IMR-90 (cell line): ENCODE results near the gene BMX. TPM values are rescaled to one million over a fixed set of nuclear protein-coding genes. Genes with fewer than 3 reads are reported as not detected.

Experiments used
- ATAC-seq: fragments of 200-7000 bp; cut with Tn5 transposase; 2 replicates; pipeline ENCODE4 v1.9.1; 2020; ENCODE audit warnings: low read depth, mild to moderate bottlenecking, moderate library complexity
- BruUV-seq: library from RNA; stranded (reverse); fragments of 400-500 nt; replicated peaks from 2 replicates; lab custom pipeline; 2021; lab: Mats Ljungman, UMichigan
- CTCF ChIA-PET: fragments of 300-600 bp; formaldehyde crosslinking; extraction: SDS; loops from one replicate; lab custom pipeline; 2021; ENCODE audit warnings: antibody characterized with exemption; lab: Yijun Ruan, JAX
- POLR2A ChIA-PET: fragments of 300-600 bp; sonication (Branson Sonifier 250); formaldehyde crosslinking; loops from one replicate; lab custom pipeline; 2022; ENCODE audit warnings: antibody characterized with exemption; ENCODE audit not compliant: unreplicated experiment; lab: Charles Lee
- DNase-seq: peaks from one replicate; pipeline ENCODE4 v3.0.0; 2013
- H2AFZ ChIP-seq: replicated peaks from 2 replicates; pipeline ENCODE3; 2013; ENCODE audit warnings: low read length, mild to moderate bottlenecking; ENCODE audit not compliant: poor library complexity
- H2AK5ac ChIP-seq: 2 replicates; pipeline ENCODE4 v1.6.1; 2013; ENCODE audit warnings: low read depth, low read length, inconsistent platforms
- H2AK9ac ChIP-seq: replicated peaks from 2 replicates; pipeline ENCODE3; 2013; ENCODE audit warnings: mild to moderate bottlenecking, low read depth, low read length, moderate library complexity; ENCODE audit not compliant: poor library complexity
- H2BK120ac ChIP-seq: 2 replicates; pipeline ENCODE4 v1.6.1; 2013; ENCODE audit warnings: low read depth, low read length, inconsistent platforms
- H2BK15ac ChIP-seq: 3 replicates; pipeline ENCODE4 v1.6.1; 2013; ENCODE audit warnings: low read depth, low read length, inconsistent platforms
- H2BK20ac ChIP-seq: 2 replicates; pipeline ENCODE4 v1.6.1; 2013; ENCODE audit warnings: low read depth, mild to moderate bottlenecking, inconsistent platforms, low read length, moderate library complexity
- H2BK5ac ChIP-seq: 2 replicates; pipeline ENCODE4 v1.6.1; 2013; ENCODE audit warnings: mild to moderate bottlenecking, low read depth, low read length, inconsistent platforms; ENCODE audit not compliant: poor library complexity, severe bottlenecking
- H3K14ac ChIP-seq: replicated peaks from 2 replicates; pipeline ENCODE4 v1.6.1; 2013; ENCODE audit warnings: low read depth, low read length, inconsistent platforms
- H3K18ac ChIP-seq: 2 replicates; pipeline ENCODE4 v1.6.1; 2013; ENCODE audit warnings: low read depth, low read length, control low read depth
- H3K23ac ChIP-seq: 2 replicates; pipeline ENCODE4 v1.6.1; 2013; ENCODE audit warnings: low read depth, low read length, inconsistent platforms
- H3K27ac ChIP-seq: 2 replicates; pipeline ENCODE4 v1.5.1; 2013; ENCODE audit warnings: mild to moderate bottlenecking, control low read depth, low read length; ENCODE audit not compliant: insufficient read depth
- H3K27me3 ChIP-seq: 2 replicates; pipeline ENCODE4 v1.6.1; 2013; ENCODE audit warnings: low read length; ENCODE audit not compliant: control insufficient read depth, insufficient read depth
- H3K36me3 ChIP-seq: 2 replicates; pipeline ENCODE4 v1.6.1; 2013; ENCODE audit warnings: low read length, mixed read lengths; ENCODE audit not compliant: control insufficient read depth, insufficient read depth
- H3K4ac ChIP-seq: 2 replicates; pipeline ENCODE4 v1.6.1; 2013; ENCODE audit warnings: low read depth, low read length, inconsistent platforms
- H3K4me1 ChIP-seq: 2 replicates; pipeline ENCODE4 v1.6.1; 2013; ENCODE audit warnings: low read length, mixed read lengths; ENCODE audit not compliant: control insufficient read depth, insufficient read depth
- H3K4me2 ChIP-seq: 2 replicates; pipeline ENCODE4 v1.6.1; 2013; ENCODE audit warnings: low read depth, mild to moderate bottlenecking, control low read depth, low read length, moderate library complexity
- H3K4me3 ChIP-seq: 2 replicates; pipeline ENCODE4 v1.5.1; 2013; ENCODE audit warnings: low read depth, mild to moderate bottlenecking, control low read depth, low read length, moderate library complexity; ENCODE audit not compliant: insufficient read depth
- H3K56ac ChIP-seq: 2 replicates; pipeline ENCODE4 v1.6.1; 2013; ENCODE audit warnings: low read length, inconsistent platforms; ENCODE audit not compliant: insufficient read depth; ENCODE audit errors: extremely low read depth
- H3K79me1 ChIP-seq, 2 experiments: 2 replicates each; pipeline ENCODE4 v1.6.1; 2013; ENCODE audit warnings: low read length in 2 of 2, inconsistent platforms in 1 of 2, low read depth in 1 of 2
- H3K9ac ChIP-seq: 2 replicates; pipeline ENCODE4 v1.6.1; 2013; ENCODE audit warnings: low read depth, low read length, control low read depth
- H3K9me1 ChIP-seq: 2 replicates; pipeline ENCODE4 v1.6.1; 2013; ENCODE audit warnings: low read length, inconsistent platforms; ENCODE audit not compliant: insufficient read depth
- H3K9me3 ChIP-seq: 2 replicates; pipeline ENCODE4 v1.6.1; 2013; ENCODE audit warnings: low read length; ENCODE audit not compliant: control insufficient read depth, insufficient read depth
- H4K20me1 ChIP-seq: 2 replicates; pipeline ENCODE4 v1.6.1; 2013; ENCODE audit warnings: low read length, inconsistent platforms; ENCODE audit not compliant: insufficient read depth
- H4K5ac ChIP-seq: 2 replicates; pipeline ENCODE4 v1.6.1; 2013; ENCODE audit warnings: mild to moderate bottlenecking, low read depth, low read length, control low read depth
- H4K8ac ChIP-seq, 2 experiments: 2 replicates each; pipeline ENCODE4 v1.6.1; 2013; ENCODE audit warnings: low read depth in 2 of 2, low read length in 2 of 2, control low read depth in 1 of 2, inconsistent platforms in 1 of 2
- H4K91ac ChIP-seq: 2 replicates; pipeline ENCODE4 v1.6.1; 2013; ENCODE audit warnings: low read depth, low read length, inconsistent platforms; ENCODE audit not compliant: insufficient read depth
- CTCF ChIP-seq: conservative IDR thresholded peaks from 2 replicates; pipeline ENCODE4 v1.5.1; 2012; ENCODE audit warnings: mild to moderate bottlenecking, low read depth, low read length, improper control_type of control experiment
- FOS ChIP-seq: fragments of 150-350 bp; IDR thresholded peaks from 2 replicates; pipeline ENCODE4 v1.6.1; 2016; ENCODE audit warnings: low read depth, low read length
- MAFK ChIP-seq: IDR thresholded peaks from 2 replicates; pipeline ENCODE4 v1.6.1; 2012; ENCODE audit warnings: low read depth, low read length, improper control_type of control experiment
- MAZ ChIP-seq: IDR thresholded peaks from 2 replicates; pipeline ENCODE4 v1.6.1; 2012; ENCODE audit warnings: low read depth, mild to moderate bottlenecking, low read length, improper control_type of control experiment, moderate library complexity, borderline replicate concordance
- MXI1 ChIP-seq: IDR thresholded peaks from 2 replicates; pipeline ENCODE4 v1.6.1; 2012; ENCODE audit warnings: low read depth, mild to moderate bottlenecking, low read length, moderate library complexity, borderline replicate concordance
- NFE2L2 ChIP-seq: fragments of 150-350 bp; IDR thresholded peaks from 2 replicates; pipeline ENCODE4 v1.6.1; 2016; ENCODE audit warnings: low read depth, mild to moderate bottlenecking, low read length
- RAD21 ChIP-seq: IDR thresholded peaks from 2 replicates; pipeline ENCODE4 v1.6.1; 2012; ENCODE audit warnings: low read length, improper control_type of control experiment
- RFX5 ChIP-seq: IDR thresholded peaks from 2 replicates; pipeline ENCODE4 v1.8.0; 2012; ENCODE audit warnings: low read depth, mild to moderate bottlenecking, low read length, moderate library complexity
- SMC3 ChIP-seq: fragments of 150-350 bp; IDR thresholded peaks from 2 replicates; pipeline ENCODE4 v1.6.1; 2016; ENCODE audit warnings: low read depth, mild to moderate bottlenecking, antibody characterized with exemption, low read length, moderate library complexity
- WGBS, 2 experiments: methylation state at CpG; one replicate each; pipeline versions ENCODE4 v1.1.5 to v1.1.7; 2013; ENCODE audit warnings: missing lambda C conversion rate in 2 of 2; ENCODE audit not compliant: insufficient read length in 1 of 2; ENCODE audit errors: extremely low coverage in 2 of 2; 5-methylcytosine and 5-hydroxymethylcytosine counted together
- dilution Hi-C: fragments of 300-500 bp; cut with HindIII; formaldehyde crosslinking; loops from one replicate; pipeline ENCODE4 v1.14.3; 2018; ENCODE audit warnings: low sequenced_read_pairs; ENCODE audit not compliant: unreplicated experiment
- in situ Hi-C: fragments of 300-500 bp; cut with MboI; formaldehyde crosslinking; loops from 3 replicates; pipeline ENCODE4 v1.14.3; 2019; ENCODE audit warnings: low sequenced_read_pairs, inconsistent platforms, mixed read lengths
- intact Hi-C: fragments of 100-400 bp; cut with micrococcal nuclease; formaldehyde crosslinking; loops from 2 replicates; pipeline ENCODE4 v1.10.0; 2022
- polyA plus RNA-seq, 3 experiments: library from polyadenylated mRNA; depleted of rRNA; stranded (reverse); fragments of >200 nt; gene quantifications; 2 replicates each; pipeline ENCODE4 v1.2.3, GENCODE V29; 2012; ENCODE audit warnings: low replicate concordance in 1 of 3
- total RNA-seq: library from RNA; depleted of rRNA; stranded (reverse); fragments of >200 nt; gene quantifications from 2 replicates; pipeline ENCODE4 v1.2.3, GENCODE V29; 2012
- TF ChIP-seq, protein P1 (sequence below): fragments of 150-350 bp; IDR thresholded peaks from 2 replicates; pipeline ENCODE4 v1.6.1; 2017; ENCODE audit warnings: mild to moderate bottlenecking, antibody characterized with exemption, low read length, low read depth
- TF ChIP-seq, protein P2 (sequence below): fragments of 150-350 bp; IDR thresholded peaks from 2 replicates; pipeline ENCODE4 v1.6.1; 2016; ENCODE audit warnings: low read depth, mild to moderate bottlenecking, low read length, moderate library complexity, borderline replicate concordance

Gene BMX
- total and polyA plus RNA-seq, 2 of the 4 experiments (the other 2 are of a cell fraction), result not detected

DNA sequence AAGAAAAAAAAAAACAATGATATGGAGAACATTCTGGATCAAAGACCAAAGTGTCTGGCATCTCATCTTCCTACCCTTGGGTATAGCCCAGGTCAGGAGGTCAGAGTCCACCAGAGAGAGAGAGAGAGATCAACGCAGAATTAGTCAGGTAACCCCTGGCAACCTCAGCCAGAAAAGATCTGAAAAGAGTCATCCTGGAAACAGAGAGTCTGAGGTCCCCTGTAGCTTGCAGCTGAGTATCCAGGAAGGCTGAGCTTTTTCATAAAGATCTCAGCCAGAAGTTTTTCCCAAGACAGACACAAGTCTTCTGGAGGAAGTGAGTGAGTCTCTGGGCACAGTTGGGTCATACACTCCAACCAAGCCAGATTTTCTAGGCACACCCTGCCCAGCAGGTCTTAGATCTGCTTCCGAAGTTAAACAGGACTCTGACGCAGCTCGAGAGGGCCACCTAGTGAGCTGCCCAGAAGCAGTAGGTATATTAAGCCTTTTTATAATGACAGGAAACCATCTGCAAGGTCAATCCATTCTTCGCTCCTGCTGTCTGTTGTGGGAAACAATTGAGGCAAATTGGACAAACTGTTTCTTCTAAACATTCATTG is 64.5 kb downstream of the BMX start:
- Histone ChIP-seq H4K91ac (no peak overlapping the region), H3K27me3 (peaks cover 19% of the 10 kb centered on the region), H2BK120ac (no peak overlapping the region), H3K4me3 (no peak overlapping the region), H4K8ac (no peak overlapping the region), H3K9me1 (no peaks in the 10 kb centered on the region), H3K23ac (no peak overlapping the region), H2AK5ac (no peak overlapping the region), H3K27ac (no peak overlapping the region), H3K18ac (no peak overlapping the region), H2BK15ac (no peak overlapping the region), H3K9ac (no peak overlapping the region), H2BK5ac (no peak overlapping the region), H3K36me3 (no peaks in the 10 kb centered on the region), H3K4me1 (no peaks in the 10 kb centered on the region), H2BK20ac (no peak overlapping the region), H4K20me1 (no peaks in the 10 kb centered on the region), H2AFZ (no peak overlapping the region), H3K4ac (no peak overlapping the region), H4K5ac (no peak overlapping the region), H3K14ac (no peak overlapping the region), H3K79me1 (no peaks in the 10 kb centered on the region), H3K9me3 (no peaks in the 10 kb centered on the region), H3K56ac (no peak overlapping the region), H3K4me2 (no peak overlapping the region), H2AK9ac (no peak overlapping the region)
- ATAC-seq (peak; percentile 83), DNase-seq (peak; percentile 44)
- intact Hi-C loops, result loop anchor here (1.0 kb wide), 4 partner anchors 67 to 266 kb away; no protein-coding TSS in a partner anchor
- dilution Hi-C loops, result no loop called here
- BruUV-seq, result no TSS peak
- in situ Hi-C loops, result loop anchor here (10.0 kb wide), 1 partner anchor 220 kb away; no protein-coding TSS in a partner anchor
- ChIA-PET POLR2A (no interaction called here), CTCF (interaction anchor here (0.6 to 0.7 kb wide), 2 partner anchors 21 to 47 kb away, joined by 3 read pairs; no protein-coding TSS in a partner anchor)
- no CpG with 5 or more reads among the region's 5 CpGs for WGBS, 2 experiments
- TF ChIP-seq SMC3, result peak; percentile 49
- TF ChIP-seq FOS, result no peak
- peak; percentile 66 for TF ChIP-seq RAD21
- no peak for TF ChIP-seq MAZ
- TF ChIP-seq, protein P1, sequence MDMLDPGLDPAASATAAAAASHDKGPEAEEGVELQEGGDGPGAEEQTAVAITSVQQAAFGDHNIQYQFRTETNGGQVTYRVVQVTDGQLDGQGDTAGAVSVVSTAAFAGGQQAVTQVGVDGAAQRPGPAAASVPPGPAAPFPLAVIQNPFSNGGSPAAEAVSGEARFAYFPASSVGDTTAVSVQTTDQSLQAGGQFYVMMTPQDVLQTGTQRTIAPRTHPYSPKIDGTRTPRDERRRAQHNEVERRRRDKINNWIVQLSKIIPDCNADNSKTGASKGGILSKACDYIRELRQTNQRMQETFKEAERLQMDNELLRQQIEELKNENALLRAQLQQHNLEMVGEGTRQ, result no peak
- no peak for TF ChIP-seq RFX5
- TF ChIP-seq CTCF, result peak; percentile 62
- no peak for TF ChIP-seq MAFK
- TF ChIP-seq, protein P2, sequence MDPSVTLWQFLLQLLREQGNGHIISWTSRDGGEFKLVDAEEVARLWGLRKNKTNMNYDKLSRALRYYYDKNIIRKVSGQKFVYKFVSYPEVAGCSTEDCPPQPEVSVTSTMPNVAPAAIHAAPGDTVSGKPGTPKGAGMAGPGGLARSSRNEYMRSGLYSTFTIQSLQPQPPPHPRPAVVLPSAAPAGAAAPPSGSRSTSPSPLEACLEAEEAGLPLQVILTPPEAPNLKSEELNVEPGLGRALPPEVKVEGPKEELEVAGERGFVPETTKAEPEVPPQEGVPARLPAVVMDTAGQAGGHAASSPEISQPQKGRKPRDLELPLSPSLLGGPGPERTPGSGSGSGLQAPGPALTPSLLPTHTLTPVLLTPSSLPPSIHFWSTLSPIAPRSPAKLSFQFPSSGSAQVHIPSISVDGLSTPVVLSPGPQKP, result no peak
- TF ChIP-seq MXI1, result no peak
- no peak for TF ChIP-seq NFE2L2
